Stimulated activated effector memory CD8-positive, alpha-beta T cell treated with anti-CD3 and anti-CD28 coated beads, Interleukin-12 subunit alpha, Interleukin-12 subunit beta, amount 100 ng/mL, for 72 hours (primary cell): ENCODE measurements around the gene CYP11A1.
A peak's percentile ranks its signal among the peaks of the same experiment; 100 is the strongest.

Experiments used
- ATAC-seq: fragments of 150-1000 bp; cut with Tn5 transposase; 2 replicates; pipeline ENCODE4 v1.10.0; 2021
- DNase-seq, 2 donors: peaks; one replicate each; pipeline ENCODE4 v3.0.0; 2021 to 2022; ENCODE audit warnings: low spot score in 2 of 2
- H3K27ac Mint-ChIP-seq: one replicate; pipeline ENCODE4 v1.8.0; 2022; ENCODE audit warnings: mild to moderate bottlenecking, mixed read lengths
- H3K36me3 Mint-ChIP-seq: one replicate; pipeline ENCODE4 v1.8.0; 2022; ENCODE audit warnings: mild to moderate bottlenecking, mixed read lengths
- H3K4me1 Mint-ChIP-seq: one replicate; pipeline ENCODE4 v1.8.0; 2022; ENCODE audit warnings: mixed read lengths
- H3K4me3 Mint-ChIP-seq: one replicate; pipeline ENCODE4 v1.8.0; 2022; ENCODE audit warnings: mild to moderate bottlenecking, mixed read lengths
- H3K9me3 Mint-ChIP-seq: one replicate; pipeline ENCODE4 v1.8.0; 2022; ENCODE audit warnings: mixed read lengths

Gene CYP11A1

GRCh38 chr15:74405823-74406222, 38.4 kb upstream of the CYP11A1 start:
- Mint-ChIP-seq H3K36me3 (peaks cover 31% of the 10 kb centered on the region), H3K4me1 (peaks cover 67% of the 10 kb centered on the region), H3K27ac (peak overlapping the region; percentile 77), H3K9me3 (no peaks in the 10 kb centered on the region), H3K4me3 (no peak overlapping the region)
- DNase-seq (no peak), ATAC-seq (no peak)

- DNase-seq (no peak), ATAC-seq (no peak)
- no peaks in the 10 kb centered on the region for H3K9me3 Mint-ChIP-seq
- peaks cover 82% of the 10 kb centered on the region for H3K4me1 Mint-ChIP-seq
- H3K27ac Mint-ChIP-seq = peak overlapping the region; percentile 89
- H3K36me3 Mint-ChIP-seq = peaks cover 14% of the 10 kb centered on the region
- peak overlapping the region; percentile 45 for H3K4me3 Mint-ChIP-seq
These were observed 36.6 kb upstream of the CYP11A1 start for GRCh38 chr15:74403991-74404563.

DNA sequence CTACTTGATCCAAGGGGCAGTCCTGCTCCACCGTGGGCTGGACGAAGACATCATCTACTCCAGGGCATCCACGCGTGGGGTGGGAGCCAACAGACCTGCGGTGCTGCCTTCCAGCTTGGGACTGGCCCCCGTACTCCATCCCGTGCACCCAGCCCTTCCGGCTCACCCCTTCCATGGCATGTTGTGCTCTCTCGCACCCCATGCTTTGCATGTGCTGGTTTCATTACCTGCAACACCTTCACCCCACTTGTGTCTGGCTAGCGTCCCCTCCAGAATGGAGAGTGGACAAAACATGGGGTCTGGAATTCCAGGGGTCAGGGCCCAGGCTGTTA, 36.1 kb upstream of the CYP11A1 start:
- Mint-ChIP-seq H3K9me3 (no peaks in the 10 kb centered on the region), H3K27ac (peak overlapping the region; percentile 89), H3K4me3 (peak overlapping the region; percentile 45), H3K4me1 (peaks cover 81% of the 10 kb centered on the region), H3K36me3 (peaks cover 9% of the 10 kb centered on the region)
- DNase-seq = no peak
- no peak for ATAC-seq

GRCh38 chr15:74402873-74403587, 35.6 kb upstream of the CYP11A1 start:
- Mint-ChIP-seq H3K4me1 (peaks cover 83% of the 10 kb centered on the region), H3K4me3 (peak overlapping the region; percentile 45), H3K27ac (peak overlapping the region; percentile 89), H3K9me3 (no peaks in the 10 kb centered on the region), H3K36me3 (peaks cover 5% of the 10 kb centered on the region)
- DNase-seq (peak; percentile 66 to 90), ATAC-seq (peak; percentile 90)

DNA sequence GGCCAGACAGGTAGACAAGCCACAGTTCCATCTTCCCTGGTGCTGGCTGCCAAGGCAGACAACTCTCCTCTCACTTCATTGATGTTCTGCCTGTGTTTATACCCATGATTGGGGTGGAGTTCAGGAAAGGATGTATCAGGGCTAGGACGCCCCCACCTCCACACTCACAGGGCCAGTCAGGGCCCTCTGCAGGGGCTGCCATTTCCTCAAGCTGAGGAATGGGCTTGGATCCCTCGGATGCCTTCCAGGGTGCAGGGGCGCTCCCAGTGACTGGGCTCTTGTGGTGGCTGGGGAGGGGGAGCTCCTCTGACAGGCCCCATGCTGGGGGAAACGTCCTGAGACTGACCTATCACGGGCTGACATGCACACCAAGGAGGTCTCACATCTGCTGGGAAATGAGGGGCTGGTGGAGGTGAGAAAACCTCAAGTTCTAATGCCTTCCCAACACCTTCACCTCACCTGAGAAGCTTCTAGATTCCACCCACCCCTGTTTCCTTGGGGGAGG, 34.9 kb upstream of the CYP11A1 start:
- Mint-ChIP-seq H3K27ac (peak overlapping the region; percentile 89), H3K4me1 (peaks cover 83% of the 10 kb centered on the region), H3K36me3 (peaks cover 5% of the 10 kb centered on the region), H3K9me3 (no peaks in the 10 kb centered on the region), H3K4me3 (peak overlapping the region; percentile 45)
- ATAC-seq = peak; percentile 1
- no peak for DNase-seq

- peak overlapping the region; percentile 89 for H3K27ac Mint-ChIP-seq
- DNase-seq (peak in 1 of 2 donors; percentile 67), ATAC-seq (peak; percentile 2)
- H3K4me3 Mint-ChIP-seq = peak overlapping the region; percentile 45
- H3K9me3 Mint-ChIP-seq = no peaks in the 10 kb centered on the region
- H3K36me3 Mint-ChIP-seq = peaks cover 10% of the 10 kb centered on the region
- peaks cover 83% of the 10 kb centered on the region for H3K4me1 Mint-ChIP-seq
These were observed 33.7 kb upstream of the CYP11A1 start for GRCh38 chr15:74400915-74401757.

GRCh38 chr15:74400313-74400860, 32.9 kb upstream of the CYP11A1 start:
- Mint-ChIP-seq H3K27ac (peak overlapping the region; percentile 89), H3K4me3 (peak overlapping the region; percentile 45), H3K4me1 (peaks cover 88% of the 10 kb centered on the region), H3K36me3 (peaks cover 10% of the 10 kb centered on the region), H3K9me3 (no peaks in the 10 kb centered on the region)
- no peak for DNase-seq
- no peak for ATAC-seq

DNA sequence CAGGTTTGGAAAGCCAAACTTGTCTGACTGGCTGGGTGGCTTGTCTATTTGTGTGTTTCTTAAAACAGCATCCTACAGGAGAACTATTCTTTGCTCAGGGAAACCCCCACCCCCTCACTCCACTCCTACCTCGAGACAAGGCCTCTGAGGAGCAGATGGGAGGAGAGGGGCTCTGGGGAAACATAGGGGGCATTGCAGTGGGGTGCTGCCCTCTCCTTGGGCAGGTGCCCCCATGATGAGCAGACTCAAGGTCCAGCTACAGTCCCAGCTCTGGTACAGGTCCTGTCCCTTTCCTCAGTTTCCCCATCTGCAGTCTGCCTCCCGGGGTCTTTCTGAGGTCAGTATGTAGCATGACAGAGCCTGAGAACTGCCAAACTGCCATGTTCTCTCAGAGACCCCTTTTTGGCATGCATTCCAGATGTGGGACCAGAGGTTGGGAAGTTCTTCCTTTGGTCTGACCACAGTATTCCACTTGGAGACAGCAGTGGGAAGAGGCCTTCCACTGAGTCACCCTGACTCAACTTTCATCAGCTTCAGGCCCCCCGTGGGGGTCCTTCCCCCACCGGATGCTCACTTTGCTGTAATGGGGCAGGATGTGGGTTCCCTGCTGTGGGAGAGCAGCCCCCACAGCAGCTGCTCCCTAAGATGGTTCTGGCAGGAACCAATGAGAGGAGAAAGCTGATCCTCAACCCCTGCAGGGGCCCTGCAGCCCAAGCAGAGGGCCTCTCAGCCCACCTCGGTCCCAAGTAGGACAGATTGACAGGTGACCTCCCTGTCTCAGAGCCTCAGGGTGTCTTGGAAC, 32.3 kb upstream of the CYP11A1 start:
- peak overlapping the region; percentile 45 for H3K4me3 Mint-ChIP-seq
- H3K4me1 Mint-ChIP-seq = peaks cover 95% of the 10 kb centered on the region
- DNase-seq = peak; percentile 36 to 84
- no peaks in the 10 kb centered on the region for H3K9me3 Mint-ChIP-seq
- peak overlapping the region; percentile 89 for H3K27ac Mint-ChIP-seq
- peak; percentile 2 for ATAC-seq
- peaks cover 10% of the 10 kb centered on the region for H3K36me3 Mint-ChIP-seq

DNA sequence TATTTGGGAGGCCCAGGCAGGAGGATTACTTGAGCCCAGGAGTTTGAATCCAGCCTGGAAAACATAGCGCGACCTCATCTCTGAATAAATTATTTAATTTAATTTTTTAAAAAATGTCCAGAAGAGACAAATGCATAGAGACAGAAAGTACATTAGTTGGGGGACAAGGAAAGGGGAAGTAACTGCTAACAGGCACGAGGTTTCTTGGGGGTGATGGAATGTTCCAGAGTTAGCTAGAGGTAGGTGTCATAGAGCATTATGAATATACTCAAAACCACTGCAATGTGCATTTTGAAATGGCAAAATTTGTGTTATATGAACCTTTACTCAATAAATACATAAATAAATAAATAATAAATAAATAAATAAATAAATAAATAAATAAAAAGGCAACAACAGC, 31.7 kb upstream of the CYP11A1 start:
- peak overlapping the region; percentile 89 for H3K27ac Mint-ChIP-seq
- no peak for ATAC-seq

DNA sequence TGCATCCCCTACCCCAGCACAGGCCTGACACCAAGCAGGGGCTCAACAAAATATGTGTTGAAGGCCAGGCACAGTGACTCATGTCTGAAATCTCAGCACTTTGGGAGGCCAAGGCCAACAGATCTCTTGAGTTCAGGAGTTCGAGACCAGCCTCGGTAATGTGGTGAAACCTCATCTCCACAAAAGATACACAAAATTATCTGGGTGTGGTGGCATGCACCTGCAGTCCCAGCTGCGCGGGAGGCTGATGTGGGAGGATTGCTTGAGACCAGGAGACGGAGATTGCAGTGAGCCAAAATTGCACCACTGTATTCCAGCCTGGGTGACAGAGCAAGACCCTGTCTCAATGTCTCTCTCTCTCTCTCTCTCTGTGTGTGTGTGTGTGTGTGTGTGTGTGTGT, 30.7 kb upstream of the CYP11A1 start:
- peak overlapping the region; percentile 89 for H3K27ac Mint-ChIP-seq
- H3K36me3 Mint-ChIP-seq = peaks cover 10% of the 10 kb centered on the region
- ATAC-seq = no peak
- no peaks in the 10 kb centered on the region for H3K9me3 Mint-ChIP-seq
- peak overlapping the region; percentile 53 for H3K4me3 Mint-ChIP-seq
- peaks cover 96% of the 10 kb centered on the region for H3K4me1 Mint-ChIP-seq
- DNase-seq = no peak

More for the DNA sequence above, 31.7 kb upstream of the CYP11A1 start:
- Mint-ChIP-seq H3K4me3 (peak overlapping the region; percentile 53), H3K4me1 (peaks cover 96% of the 10 kb centered on the region), H3K36me3 (peaks cover 10% of the 10 kb centered on the region), H3K9me3 (no peaks in the 10 kb centered on the region)
- DNase-seq = no peak

- peak overlapping the region; percentile 53 for H3K4me3 Mint-ChIP-seq
- DNase-seq = no peak
- no peaks in the 10 kb centered on the region for H3K9me3 Mint-ChIP-seq
- H3K36me3 Mint-ChIP-seq = peaks cover 16% of the 10 kb centered on the region
- H3K27ac Mint-ChIP-seq = peak overlapping the region; percentile 89
- H3K4me1 Mint-ChIP-seq = peaks cover 96% of the 10 kb centered on the region
- no peak for ATAC-seq
These were observed 30.0 kb upstream of the CYP11A1 start for GRCh38 chr15:74397239-74398068.

- Mint-ChIP-seq H3K9me3 (no peaks in the 10 kb centered on the region), H3K4me1 (peaks cover 96% of the 10 kb centered on the region), H3K27ac (peak overlapping the region; percentile 89), H3K4me3 (peak overlapping the region; percentile 53), H3K36me3 (peaks cover 24% of the 10 kb centered on the region)
- DNase-seq (peak; percentile 44 to 71), ATAC-seq (peak; percentile 80)
These were observed 29.2 kb upstream of the CYP11A1 start for GRCh38 chr15:74396445-74397238.

GRCh38 chr15:74396146-74396438, 28.6 kb upstream of the CYP11A1 start:
- DNase-seq (no peak), ATAC-seq (no peak)
- Mint-ChIP-seq H3K9me3 (no peaks in the 10 kb centered on the region), H3K4me3 (peak overlapping the region; percentile 53), H3K36me3 (peaks cover 25% of the 10 kb centered on the region), H3K4me1 (peaks cover 96% of the 10 kb centered on the region), H3K27ac (peak overlapping the region; percentile 89)
